Frontal cortex (tissue), 4 donors: ENCODE results near the gene SPARCL1. TPM values are rescaled to one million over a fixed set of nuclear protein-coding genes. Genes with fewer than 3 reads are reported as not detected.
"Not testable (repeated sequence)": the region's sequence is repeated elsewhere in the genome, so short reads cannot be mapped to it uniquely, and the experiment has no call there.

Experiments
- DNase-seq, 2 donors: peaks; one replicate each; pipeline ENCODE4 v3.0.0; 2012; ENCODE audit warnings: low spot score in 2 of 2
- FAIRE-seq: peaks from 2 replicates; lab custom pipeline; 2012; peaks lifted over from hg19 to GRCh38; lab: Jason Lieb, UNC
- total RNA-seq: library from RNA; depleted of rRNA; stranded (reverse); fragments of >200 nt; gene quantifications from one replicate; pipeline ENCODE4 v1.2.3, GENCODE V29; 2014
- donor health status: control.
- donor health status: control.
- donor health status: control.

SPARCL1 gene, protein sequence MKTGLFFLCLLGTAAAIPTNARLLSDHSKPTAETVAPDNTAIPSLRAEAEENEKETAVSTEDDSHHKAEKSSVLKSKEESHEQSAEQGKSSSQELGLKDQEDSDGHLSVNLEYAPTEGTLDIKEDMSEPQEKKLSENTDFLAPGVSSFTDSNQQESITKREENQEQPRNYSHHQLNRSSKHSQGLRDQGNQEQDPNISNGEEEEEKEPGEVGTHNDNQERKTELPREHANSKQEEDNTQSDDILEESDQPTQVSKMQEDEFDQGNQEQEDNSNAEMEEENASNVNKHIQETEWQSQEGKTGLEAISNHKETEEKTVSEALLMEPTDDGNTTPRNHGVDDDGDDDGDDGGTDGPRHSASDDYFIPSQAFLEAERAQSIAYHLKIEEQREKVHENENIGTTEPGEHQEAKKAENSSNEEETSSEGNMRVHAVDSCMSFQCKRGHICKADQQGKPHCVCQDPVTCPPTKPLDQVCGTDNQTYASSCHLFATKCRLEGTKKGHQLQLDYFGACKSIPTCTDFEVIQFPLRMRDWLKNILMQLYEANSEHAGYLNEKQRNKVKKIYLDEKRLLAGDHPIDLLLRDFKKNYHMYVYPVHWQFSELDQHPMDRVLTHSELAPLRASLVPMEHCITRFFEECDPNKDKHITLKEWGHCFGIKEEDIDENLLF
- 48.9 TPM for total RNA-seq

DNA sequence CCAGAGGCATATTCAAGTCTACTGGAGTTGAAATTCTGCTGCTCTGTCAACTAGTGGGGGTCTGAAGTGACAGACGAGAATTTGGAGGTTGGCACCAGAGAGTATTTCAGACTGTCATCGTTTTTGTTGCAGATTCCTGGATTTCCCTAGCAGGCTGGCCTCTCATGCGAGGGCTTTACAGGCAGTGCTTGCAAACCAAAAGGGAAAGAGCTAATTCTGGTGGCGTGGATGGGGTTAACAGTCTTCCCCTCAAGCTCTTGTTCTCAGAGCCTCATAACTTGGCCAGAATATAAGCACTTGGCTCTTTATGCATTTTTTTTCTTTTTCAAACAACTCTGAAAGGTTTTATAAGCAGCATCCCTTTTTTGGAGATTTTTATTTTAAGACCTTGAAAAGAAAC is at the start of gene SPARCL1:
SPARCL1 (minus strand) TSS at position 190 of the 400 bp plus-strand sequence. CDS start 29,802 bp downstream, outside the sequence.
- FAIRE-seq = no peak
- no peak for DNase-seq

DNA sequence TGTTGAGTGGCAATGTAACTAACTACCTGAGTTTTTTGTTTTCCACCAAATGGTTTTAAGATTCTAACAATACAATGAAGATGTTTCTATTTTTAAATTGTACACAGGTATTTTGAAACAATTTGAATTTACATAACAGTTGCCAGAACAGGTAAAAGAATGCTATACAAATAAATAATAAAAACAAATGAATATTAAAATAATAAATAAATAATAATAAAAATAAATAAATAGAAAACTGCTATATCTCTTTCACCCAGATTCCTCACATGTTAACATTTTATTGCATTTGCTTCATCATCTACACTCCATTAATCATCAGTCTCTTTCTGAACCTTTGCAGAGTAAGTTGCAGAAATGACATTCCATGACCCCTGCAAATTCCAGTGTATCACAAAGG is 46.8 kb upstream of the SPARCL1 start:
- FAIRE-seq = no peak
- no peak for DNase-seq

DNA sequence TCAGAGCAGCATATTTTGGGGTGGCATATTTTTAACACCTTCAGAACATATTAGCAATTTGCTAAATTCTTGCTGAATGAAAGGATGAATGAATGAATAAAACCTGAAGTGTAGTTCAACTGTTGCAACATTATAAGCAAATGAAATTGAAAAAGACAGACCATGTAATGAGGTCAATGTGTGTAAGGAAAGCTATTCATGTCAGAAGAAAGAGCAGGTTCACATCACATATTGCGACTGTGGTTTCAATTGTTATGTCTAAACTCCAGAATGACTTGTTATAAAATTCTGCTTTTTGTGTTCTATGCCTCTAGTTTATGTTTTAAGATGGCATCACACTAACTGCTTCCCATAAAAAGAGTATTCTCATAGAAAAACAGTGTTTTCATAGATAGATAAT is 46.2 kb upstream of the SPARCL1 start:
- no peak for FAIRE-seq
- no peak for DNase-seq

DNA sequence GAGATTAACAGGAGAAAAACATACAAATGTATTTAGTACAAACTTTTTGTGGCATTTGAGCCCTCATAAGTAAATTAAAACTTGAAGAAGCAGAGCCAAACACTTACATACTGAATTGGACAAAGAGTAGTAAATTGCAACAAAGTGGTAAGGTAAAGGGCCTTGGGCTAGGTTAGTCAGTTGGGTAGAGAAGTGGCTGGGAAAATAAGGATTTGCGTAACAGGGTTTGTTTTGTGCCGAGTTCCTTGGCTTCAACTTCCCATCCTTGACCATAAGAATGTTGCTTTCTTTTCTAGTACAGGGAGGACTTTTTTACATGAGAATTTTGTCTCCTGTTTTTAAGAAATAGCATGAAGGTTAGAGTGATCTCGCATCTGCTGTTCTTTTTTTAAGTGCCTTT is 45.8 kb upstream of the SPARCL1 start:
- no peak for DNase-seq
- no peak for FAIRE-seq

DNA sequence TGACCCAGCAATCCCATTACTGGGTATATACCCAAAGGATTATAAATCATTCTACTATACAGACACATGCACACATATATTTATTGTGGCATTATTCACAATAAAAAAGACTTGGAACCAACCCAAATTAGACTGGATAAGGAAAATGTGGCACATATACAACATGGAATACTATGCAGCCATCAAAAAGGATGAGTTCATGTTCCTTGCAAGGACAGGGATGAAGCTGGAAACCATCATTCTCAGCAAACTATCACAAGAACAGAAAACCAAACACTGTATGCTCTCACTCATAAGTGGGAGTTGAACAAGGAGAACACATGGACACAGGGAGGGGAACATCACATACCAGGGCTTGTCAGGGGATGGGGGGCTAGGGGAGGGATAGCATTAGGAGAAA is 45.2 kb upstream of the SPARCL1 start:
- not testable (repeated sequence) for FAIRE-seq, DNase-seq

DNA sequence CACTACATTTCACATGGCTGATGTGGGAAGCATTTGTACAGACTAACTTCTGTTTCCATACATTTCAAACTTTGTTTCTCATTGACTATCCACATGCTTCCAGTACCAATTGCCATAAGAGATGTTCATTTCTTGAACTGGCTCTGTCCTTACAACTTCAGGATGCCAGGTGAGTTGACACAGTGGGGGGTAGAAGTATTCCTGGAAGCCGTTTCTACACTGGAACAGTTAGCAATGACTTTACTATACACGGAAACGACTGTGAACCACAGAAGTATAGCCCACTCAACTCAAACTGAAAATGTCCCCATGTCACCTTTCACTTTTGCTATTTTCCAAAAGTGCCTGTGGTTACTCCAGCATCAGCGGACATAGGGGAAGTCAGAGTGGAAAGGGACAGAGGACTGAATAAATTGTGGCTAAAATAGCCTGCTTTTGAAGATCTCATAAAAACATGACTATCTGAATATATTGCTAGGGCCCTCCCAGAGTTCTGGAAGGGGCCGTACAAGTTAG is 41.2 kb upstream of the SPARCL1 start:
- DNase-seq (no peak), FAIRE-seq (no peak)

DNA sequence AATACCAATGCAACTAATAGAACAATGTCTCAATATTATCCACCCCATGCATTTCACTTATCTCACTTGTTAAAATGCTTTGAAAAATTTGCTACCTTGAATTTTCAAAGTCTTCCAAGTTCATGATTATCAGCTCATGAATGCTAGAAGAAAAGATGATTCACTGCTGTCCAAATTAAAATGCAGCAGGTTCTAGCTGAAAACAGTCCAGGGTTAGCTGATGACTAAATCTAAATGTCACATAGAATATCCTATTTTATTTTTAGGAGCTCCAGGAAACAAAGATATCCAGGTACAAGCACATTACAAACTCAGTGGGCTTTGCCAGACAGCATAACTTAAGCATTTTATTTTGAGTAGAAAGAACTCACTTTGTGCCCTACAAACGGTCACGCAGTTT is 38.0 kb upstream of the SPARCL1 start:
- no peak for DNase-seq
- no peak for FAIRE-seq

DNA sequence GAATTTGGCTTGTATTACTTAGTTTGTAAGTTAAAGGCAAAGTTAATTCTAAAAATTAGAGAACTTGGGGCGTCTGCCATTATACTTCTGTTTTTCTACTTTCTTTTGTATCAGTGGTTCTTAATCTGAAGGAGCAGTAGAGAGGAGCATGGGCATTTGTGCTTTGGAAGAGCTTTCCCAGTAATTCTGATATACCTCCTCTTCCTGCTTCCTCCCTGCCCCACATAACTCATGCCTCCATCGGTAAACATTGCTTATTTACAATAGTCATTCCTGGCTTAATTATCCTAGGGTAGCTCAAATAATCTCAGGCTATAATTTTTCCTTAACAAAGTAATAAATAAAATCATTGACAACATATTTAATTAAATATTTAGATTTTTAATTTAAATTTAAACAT is 37.1 kb upstream of the SPARCL1 start:
- no peak for DNase-seq
- no peak for FAIRE-seq

DNA sequence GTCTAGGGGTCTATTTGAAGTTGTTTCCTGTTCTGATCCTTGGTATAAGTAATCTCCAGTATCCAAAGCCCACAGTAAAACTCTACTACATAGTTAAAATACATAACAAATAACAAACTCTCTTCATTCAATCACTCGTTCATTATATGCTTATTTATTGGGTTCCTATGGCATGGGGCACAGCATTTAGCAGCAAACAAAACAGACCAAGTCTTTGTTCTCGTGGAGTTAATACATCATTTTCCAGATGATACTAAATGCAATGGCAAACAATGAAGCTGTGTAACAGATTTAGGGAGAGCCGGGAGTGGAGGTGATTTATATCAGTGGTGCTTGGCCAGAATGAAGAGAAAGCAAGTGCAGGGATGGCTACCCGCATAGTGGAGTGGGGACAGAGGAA is 36.6 kb upstream of the SPARCL1 start:
- DNase-seq (no peak), FAIRE-seq (no peak)

DNA sequence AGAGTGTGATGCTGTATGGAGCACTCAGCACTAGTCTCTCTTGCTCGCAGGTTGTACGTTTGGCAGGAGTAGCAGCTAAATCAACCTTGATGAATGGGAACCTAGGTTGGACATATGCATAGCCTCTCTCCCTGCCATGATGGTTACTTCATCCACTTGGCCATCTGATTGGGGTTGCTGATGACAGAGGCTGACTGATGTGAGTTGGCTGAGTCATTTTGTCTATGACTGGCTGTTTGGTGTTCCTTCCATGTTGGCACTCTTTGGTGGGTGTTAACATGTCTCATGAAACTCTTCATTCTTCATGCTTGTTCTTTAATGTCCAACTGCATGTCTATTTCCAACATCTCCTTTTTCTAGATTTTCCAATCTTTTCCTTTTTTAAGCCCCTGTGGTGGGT is 31.6 kb upstream of the SPARCL1 start:
- no peak for DNase-seq

DNA sequence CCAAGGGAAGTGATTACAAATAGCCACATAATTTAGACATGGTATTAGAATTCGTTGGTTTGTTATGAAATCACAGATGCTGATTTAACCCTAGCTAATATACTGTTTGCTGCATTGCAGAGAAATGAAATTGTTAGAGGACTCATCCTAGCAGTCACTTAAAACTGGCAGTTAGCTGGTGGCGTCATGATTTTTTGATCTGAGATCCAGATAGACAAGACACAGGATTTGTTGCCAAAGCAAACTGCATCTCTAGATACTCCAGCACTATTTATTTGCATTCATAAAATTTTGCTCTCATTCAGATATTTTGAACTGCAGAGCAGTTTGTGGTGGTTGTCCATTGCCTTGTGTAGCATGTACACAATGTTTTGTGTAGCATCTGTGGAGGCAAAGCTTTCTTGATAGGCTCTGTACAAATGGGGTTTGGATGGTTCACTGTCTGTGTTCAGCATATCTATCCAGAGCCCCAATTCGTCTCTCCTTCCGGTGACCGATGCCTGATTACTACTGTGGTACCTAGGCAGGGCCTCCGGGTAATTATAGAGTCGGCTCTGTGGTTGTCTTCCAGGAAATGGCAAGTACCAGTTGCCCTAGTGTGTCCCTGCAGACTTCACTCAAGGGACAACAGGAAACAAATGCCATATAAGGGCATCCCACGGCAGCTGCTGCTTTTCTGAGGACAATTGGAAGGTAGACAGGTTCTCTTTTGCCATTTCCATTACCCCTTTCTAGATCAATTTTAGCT is 30.1 kb upstream of the SPARCL1 start:
- no peak for FAIRE-seq
- no peak for DNase-seq

More for the DNA sequence above, 31.6 kb upstream of the SPARCL1 start:
- FAIRE-seq = no peak

DNA sequence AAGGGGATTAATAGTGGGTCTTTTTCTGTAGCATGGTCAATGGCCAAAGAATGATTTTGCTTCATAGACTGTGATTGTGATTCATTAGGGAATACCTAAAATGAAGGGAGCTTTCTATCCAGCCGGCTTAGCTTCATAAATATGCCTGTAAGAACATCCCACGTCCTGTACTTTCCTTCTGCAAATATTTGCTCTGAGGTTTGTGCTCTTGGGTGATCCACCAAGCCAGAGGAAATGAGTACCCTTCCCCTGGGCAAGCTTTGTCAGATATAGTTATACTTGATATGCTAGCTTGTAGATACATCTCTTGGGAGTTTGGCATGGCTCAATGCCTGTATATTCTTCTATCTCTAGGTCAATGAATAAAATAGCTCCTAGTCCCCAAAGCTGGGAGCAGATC is 28.2 kb upstream of the SPARCL1 start:
- no peak for DNase-seq
- FAIRE-seq = no peak

DNA sequence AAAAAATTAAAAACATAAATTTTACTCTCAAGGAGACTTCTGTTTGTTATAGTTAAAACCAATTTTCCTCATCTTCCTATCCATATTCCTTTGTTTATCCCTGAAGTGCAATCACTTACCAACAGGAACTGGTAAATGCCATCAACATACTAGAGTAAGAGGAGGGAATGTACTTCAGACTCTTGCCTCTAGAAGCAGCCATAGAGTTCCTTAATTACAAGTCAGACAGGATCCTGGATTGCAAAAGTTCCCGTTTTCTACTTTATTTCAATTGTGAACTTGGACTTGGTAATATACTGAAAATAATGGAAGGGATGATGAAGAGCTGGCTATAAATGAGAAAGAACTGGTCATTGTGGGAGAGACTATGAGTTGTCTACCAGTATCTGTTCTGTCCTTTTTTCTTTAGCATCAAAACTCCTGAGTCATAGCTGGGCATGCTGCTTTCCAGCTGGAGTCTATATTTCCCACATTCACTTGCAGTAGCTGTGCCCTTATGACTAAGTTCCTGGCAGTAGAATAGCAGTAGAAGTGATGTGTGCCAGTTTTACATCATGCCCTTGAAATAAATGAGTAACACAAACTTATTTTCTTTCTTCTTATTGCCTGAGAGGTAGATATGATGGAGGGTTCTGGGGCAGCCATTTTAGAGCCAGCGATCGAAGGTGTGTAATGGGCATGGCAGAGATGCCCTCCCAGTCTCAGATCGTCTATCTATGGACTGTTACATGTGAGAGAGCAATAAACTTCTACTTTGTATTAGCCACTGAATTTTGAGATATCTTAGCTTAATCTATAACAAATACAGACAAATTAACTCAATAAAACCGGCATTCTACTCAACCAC is 26.8 kb upstream of the SPARCL1 start:
- DNase-seq (no peak), FAIRE-seq (no peak)

DNA sequence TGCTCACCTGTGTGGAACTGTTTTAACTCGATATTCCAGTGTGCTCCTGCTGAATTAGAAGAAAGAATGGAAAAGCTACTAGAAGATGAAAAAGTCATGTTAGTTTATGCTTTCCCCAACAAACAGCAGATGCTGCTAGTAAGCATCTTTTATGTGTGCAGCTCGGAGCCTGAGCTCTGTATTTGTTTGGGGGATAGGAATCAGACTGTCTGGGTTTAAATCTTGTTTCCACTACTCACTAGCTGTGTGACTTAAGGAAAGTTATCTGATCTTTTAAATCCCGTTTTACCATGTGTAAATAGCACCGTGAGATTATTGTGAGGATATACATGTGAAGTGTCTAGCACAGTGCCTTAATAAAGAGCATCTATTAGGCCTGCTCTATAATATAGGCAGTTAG is 24.0 kb upstream of the SPARCL1 start:
- no peak for DNase-seq
- no peak for FAIRE-seq

DNA sequence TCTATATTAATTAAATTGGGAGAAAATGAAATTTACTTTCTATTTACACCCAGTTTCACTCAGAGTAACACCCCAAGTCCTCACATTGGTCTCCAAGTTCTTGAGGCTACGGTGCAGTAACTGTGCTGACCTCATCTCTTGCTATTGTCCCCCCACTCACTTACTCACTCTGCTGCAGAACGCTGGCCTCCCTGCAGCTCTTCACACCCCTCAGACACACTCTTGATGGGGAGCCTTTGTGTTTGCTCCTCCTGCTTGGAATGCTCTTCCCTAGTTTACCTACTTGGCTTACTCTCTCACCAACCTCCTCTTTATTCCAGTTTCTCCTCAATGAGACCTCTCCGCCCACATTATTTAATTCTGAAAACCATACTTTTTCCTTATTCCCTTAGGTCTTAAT is 22.2 kb upstream of the SPARCL1 start:
- FAIRE-seq = no peak
- DNase-seq = no peak

DNA sequence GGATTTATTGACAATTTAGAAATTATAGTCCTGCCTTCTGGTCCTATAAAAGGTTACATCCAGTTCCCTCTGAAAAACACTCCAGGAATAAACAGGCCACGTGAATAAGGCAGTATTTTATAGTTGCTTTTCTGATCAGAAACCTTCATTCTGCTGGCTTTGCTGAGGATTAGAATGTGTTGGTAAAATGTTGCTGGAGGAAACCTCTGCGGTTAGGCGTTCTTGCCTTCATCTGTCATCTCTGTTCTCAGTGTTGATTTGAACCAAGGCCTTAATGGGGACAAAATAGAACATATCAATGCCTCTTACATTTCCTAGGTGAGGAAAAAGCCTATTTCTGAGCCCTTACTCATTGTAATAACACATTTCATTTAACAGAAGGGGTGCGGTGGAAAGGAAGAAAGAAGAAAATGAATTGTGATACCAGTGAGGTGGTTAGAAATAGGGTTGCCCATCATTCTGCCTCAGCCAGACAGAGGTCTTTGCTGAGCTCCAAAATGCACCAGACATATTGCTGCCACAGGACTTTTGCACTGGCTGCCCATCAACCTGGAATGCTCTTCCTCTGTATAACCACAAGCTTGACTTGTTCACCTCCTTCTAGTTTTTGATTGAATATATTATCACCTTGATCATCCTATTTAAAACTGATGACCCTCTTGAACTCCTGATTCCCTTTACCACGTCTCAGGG is 18.0 kb upstream of the SPARCL1 start:
- FAIRE-seq (no peak), DNase-seq (no peak)

DNA sequence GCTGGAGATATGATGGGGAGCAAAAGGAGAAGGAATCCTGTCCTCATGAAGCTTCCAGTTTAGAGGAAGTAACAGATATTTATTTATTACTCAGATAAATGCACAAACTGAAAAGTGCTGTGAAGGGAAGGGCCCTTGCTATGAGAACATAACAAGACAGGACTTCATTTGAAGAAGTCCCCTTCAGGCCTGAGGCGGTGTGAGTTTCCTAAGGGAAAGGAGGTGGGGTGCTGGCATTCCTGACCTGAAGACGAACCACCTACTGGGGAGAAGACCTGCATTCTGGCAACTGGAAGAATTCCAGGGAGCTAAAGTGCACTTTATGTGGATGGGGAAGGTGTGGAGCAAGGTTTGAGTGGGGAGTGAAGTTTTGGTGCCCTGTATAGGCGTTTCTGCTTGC is 15.9 kb upstream of the SPARCL1 start:
- no peak for FAIRE-seq
- DNase-seq = no peak

DNA sequence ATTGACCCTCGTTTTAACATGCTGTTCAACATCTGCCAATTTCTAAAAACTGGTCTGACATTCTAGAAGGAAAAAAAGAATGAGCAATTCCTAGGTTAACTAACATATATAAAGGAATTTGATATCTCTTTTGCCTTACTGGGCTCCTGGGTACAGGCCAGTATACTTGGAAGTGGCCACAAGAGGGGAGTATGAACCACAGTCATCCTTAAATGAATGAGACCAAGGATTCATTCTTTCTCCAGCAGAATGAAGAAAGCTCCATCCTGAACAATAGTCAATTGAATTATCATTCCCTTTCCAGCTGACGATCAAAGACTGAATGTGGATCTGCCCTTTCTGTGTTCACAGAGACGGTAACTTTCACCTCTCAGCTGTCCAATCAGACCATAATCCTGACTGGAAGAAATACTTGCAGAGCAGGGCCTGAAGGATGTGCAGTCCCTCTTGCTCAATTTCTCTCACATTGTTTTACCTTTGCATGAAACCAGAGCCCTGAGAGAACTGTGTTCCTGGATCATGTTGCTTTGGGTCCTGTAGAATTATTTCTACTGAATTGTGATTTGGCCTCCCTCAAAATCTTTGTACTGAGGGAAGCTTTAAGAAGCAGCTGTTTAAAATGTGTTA is 14.8 kb upstream of the SPARCL1 start:
- FAIRE-seq = peak; percentile 67

More for the DNA sequence above, 14.8 kb upstream of the SPARCL1 start:
- DNase-seq = peak in 1 of 2 donors; percentile 4
